H9 (cell line): ENCODE data around the gene DHODH. TPM values are rescaled to one million over a fixed set of nuclear protein-coding genes. Genes with fewer than 3 reads are reported as not detected.

Source experiments
- DNase-seq: peaks from one replicate; pipeline ENCODE4 v3.0.0-alpha.2; 2017
- H2AFZ ChIP-seq: one replicate; pipeline ENCODE4 v1.6.1; 2013; ENCODE audit warnings: mild to moderate bottlenecking, low read length, control low read depth, moderate library complexity
- H2AK5ac ChIP-seq: 2 replicates; pipeline ENCODE4 v1.6.1; 2013; ENCODE audit warnings: low read length, control low read depth, mixed read lengths; ENCODE audit not compliant: insufficient read length
- H2BK120ac ChIP-seq: one replicate; pipeline ENCODE4 v1.6.1; 2013; ENCODE audit warnings: low read depth, mild to moderate bottlenecking, low read length, control low read depth, inconsistent platforms; ENCODE audit not compliant: poor library complexity, severe bottlenecking
- H2BK12ac ChIP-seq: 2 replicates; pipeline ENCODE4 v1.6.1; 2013; ENCODE audit warnings: low read length, control low read depth, mixed read lengths, low read depth; ENCODE audit not compliant: insufficient read length
- H2BK15ac ChIP-seq: 2 replicates; pipeline ENCODE4 v1.6.1; 2013; ENCODE audit warnings: low read depth, low read length, control low read depth
- H2BK20ac ChIP-seq: one replicate; pipeline ENCODE4 v1.6.1; 2013; ENCODE audit warnings: low read depth, mild to moderate bottlenecking, low read length, control low read depth, inconsistent platforms; ENCODE audit not compliant: poor library complexity, severe bottlenecking
- H2BK5ac ChIP-seq: 2 replicates; pipeline ENCODE4 v1.6.1; 2013; ENCODE audit warnings: low read length, control low read depth, mixed read lengths; ENCODE audit not compliant: insufficient read length
- H3K14ac ChIP-seq: 2 replicates; pipeline ENCODE4 v1.6.1; 2013; ENCODE audit warnings: low read length, control low read depth; ENCODE audit not compliant: insufficient read depth
- H3K18ac ChIP-seq: 2 replicates; pipeline ENCODE4 v1.6.1; 2013; ENCODE audit warnings: low read depth, mild to moderate bottlenecking, mixed read lengths, low read length, control low read depth; ENCODE audit not compliant: insufficient read length
- H3K23ac ChIP-seq: 2 replicates; pipeline ENCODE4 v1.6.1; 2013; ENCODE audit warnings: low read length, control low read depth, mixed read lengths, low read depth; ENCODE audit not compliant: insufficient read length
- H3K23me2 ChIP-seq: 2 replicates; pipeline ENCODE4 v1.6.1; 2013; ENCODE audit warnings: low read depth, mild to moderate bottlenecking, mixed read lengths, low read length, control low read depth; ENCODE audit not compliant: insufficient read length, poor library complexity, severe bottlenecking
- H3K27ac ChIP-seq: 2 replicates; pipeline ENCODE4 v1.5.1; 2013; ENCODE audit warnings: low read length, control low read depth, mixed read lengths, low read depth; ENCODE audit not compliant: insufficient read length
- H3K27me3 ChIP-seq: 2 replicates; pipeline ENCODE4 v1.6.1; 2013; ENCODE audit warnings: low read length, control low read depth, inconsistent platforms; ENCODE audit not compliant: insufficient read depth
- H3K4ac ChIP-seq: 2 replicates; pipeline ENCODE4 v1.6.1; 2013; ENCODE audit warnings: low read depth, mild to moderate bottlenecking, control low read depth, inconsistent platforms, low read length, moderate library complexity
- H3K4me1 ChIP-seq: 2 replicates; pipeline ENCODE4 v1.6.1; 2013; ENCODE audit warnings: low read length, control low read depth, inconsistent platforms; ENCODE audit not compliant: insufficient read depth
- H3K4me2 ChIP-seq: 2 replicates; pipeline ENCODE4 v1.6.1; 2013; ENCODE audit warnings: low read length, control low read depth, mixed read lengths; ENCODE audit not compliant: insufficient read length, insufficient read depth
- H3K56ac ChIP-seq: 2 replicates; pipeline ENCODE4 v1.6.1; 2013; ENCODE audit warnings: low read depth, mild to moderate bottlenecking, mixed read lengths, low read length, control low read depth; ENCODE audit not compliant: insufficient read length
- H3K79me1 ChIP-seq: 2 replicates; pipeline ENCODE4 v1.6.1; 2013; ENCODE audit warnings: low read depth, mild to moderate bottlenecking, moderate library complexity, low read length, control low read depth, inconsistent platforms; ENCODE audit not compliant: insufficient read depth, poor library complexity, severe bottlenecking
- H3K79me2 ChIP-seq: 2 replicates; pipeline ENCODE4 v1.6.1; 2013; ENCODE audit warnings: low read length, control low read depth, inconsistent platforms; ENCODE audit not compliant: insufficient read depth
- H3K9ac ChIP-seq: 2 replicates; pipeline ENCODE4 v1.6.1; 2013; ENCODE audit warnings: low read length, control low read depth, mixed read lengths; ENCODE audit not compliant: insufficient read length; ENCODE audit errors: extremely low read depth
- H3K9me3 ChIP-seq: one replicate; pipeline ENCODE4 v1.6.1; 2013; ENCODE audit warnings: low read depth, low read length, inconsistent platforms; ENCODE audit not compliant: control insufficient read depth
- H3T11ph ChIP-seq: one replicate; pipeline ENCODE4 v1.6.1; 2013; ENCODE audit warnings: mild to moderate bottlenecking, low read length, control low read depth, inconsistent platforms
- H4K20me1 ChIP-seq: one replicate; pipeline ENCODE4 v1.6.1; 2013; ENCODE audit not compliant: control insufficient read depth, insufficient read length, insufficient read depth
- H4K5ac ChIP-seq: 2 replicates; pipeline ENCODE4 v1.6.1; 2013; ENCODE audit warnings: low read depth, mild to moderate bottlenecking, mixed read lengths, low read length, control low read depth; ENCODE audit not compliant: insufficient read length
- H4K8ac ChIP-seq: replicated peaks from 2 replicates; pipeline ENCODE4 v1.6.1; 2013; ENCODE audit warnings: low read length, control low read depth, mixed read lengths, low read depth; ENCODE audit not compliant: insufficient read length
- H4K91ac ChIP-seq: 2 replicates; pipeline ENCODE4 v1.6.1; 2013; ENCODE audit warnings: low read depth, mild to moderate bottlenecking, moderate library complexity, mixed read lengths, low read length, control low read depth; ENCODE audit not compliant: insufficient read length
- H3K27ac Mint-ChIP-seq, 3 experiments: 2 replicates in 2 of 3; 3 replicates in 1 of 3; pipeline ENCODE4 v1.8.0; 2020 to 2021; ENCODE audit warnings: mixed read lengths in 3 of 3, mild to moderate bottlenecking in 1 of 3, moderate library complexity in 1 of 3
- H3K27me3 Mint-ChIP-seq: 2 replicates; pipeline ENCODE4 v1.8.0; 2021; ENCODE audit warnings: low read depth, mild to moderate bottlenecking, moderate library complexity, mixed read lengths
- H3K36me3 Mint-ChIP-seq, 3 experiments: 2 replicates in 2 of 3; 3 replicates in 1 of 3; pipeline ENCODE4 v1.8.0; 2020 to 2021; ENCODE audit warnings: low read depth in 3 of 3, mixed read lengths in 3 of 3; ENCODE audit not compliant: insufficient read depth in 1 of 3
- H3K4me1 Mint-ChIP-seq, 2 experiments: 2 replicates each; pipeline ENCODE4 v1.8.0; 2020; ENCODE audit warnings: mixed read lengths in 2 of 2
- H3K4me3 Mint-ChIP-seq, 2 experiments: 2 replicates in 1 of 2; 3 replicates in 1 of 2; pipeline ENCODE4 v1.8.0; 2020 to 2021; ENCODE audit warnings: mild to moderate bottlenecking in 2 of 2, mixed read lengths in 2 of 2, moderate library complexity in 1 of 2
- H3K9me3 Mint-ChIP-seq, 2 experiments: 2 replicates in 1 of 2; 3 replicates in 1 of 2; pipeline ENCODE4 v1.8.0; 2020; ENCODE audit warnings: mild to moderate bottlenecking in 2 of 2, mixed read lengths in 2 of 2, moderate library complexity in 1 of 2
- WGBS: extraction: QIAGEN DNeasy Blood & Tissue Kit; methylation state at CpG from one replicate; pipeline ENCODE4 v1.1.7; 2013; ENCODE audit warnings: missing lambda C conversion rate, low lambda C conversion rate, mixed read lengths; ENCODE audit not compliant: insufficient read length; ENCODE audit errors: extremely low coverage; 5-methylcytosine and 5-hydroxymethylcytosine counted together
- total RNA-seq: library from RNA; stranded (reverse); gene quantifications from 2 replicates; pipeline ENCODE4 v1.2.1, GENCODE V29; 2021
- TF ChIP-seq, protein P1 (sequence below): fragments of 200-600 bp; sonication (generic); conservative IDR thresholded peaks from 3 replicates; pipeline ENCODE4 v1.8.0; 2021; ENCODE audit warnings: antibody characterized with exemption, mild to moderate bottlenecking

The DHODH gene
- total RNA-seq, 1 experiment from 2014 or later = 16.4 TPM

- Mint-ChIP-seq H3K4me1 (no peaks in the 10 kb centered on the region), H3K27ac (no peak overlapping the region), H3K27me3 (no peaks in the 10 kb centered on the region; the same call in 1 of the 2 replicates), H3K4me3 (no peak overlapping the region), H3K36me3 (no peaks in the 10 kb centered on the region), H3K9me3 (no peaks in the 10 kb centered on the region)
- WGBS = no CpG with 5 or more reads among the region's 9 CpGs
- DNase-seq = no peak
- no peaks in the 10 kb centered on the region for H3K79me1 ChIP-seq
- no peak overlapping the region for H2BK120ac ChIP-seq
- H4K5ac ChIP-seq = no peak overlapping the region
- no peak overlapping the region for H3K4me2 ChIP-seq
- H3K9ac ChIP-seq = no peak overlapping the region
- no peaks in the 10 kb centered on the region for H4K20me1 ChIP-seq
- H3K27me3 ChIP-seq = no peaks in the 10 kb centered on the region
- H3T11ph ChIP-seq = no peak overlapping the region
- H3K4me1 ChIP-seq = no peaks in the 10 kb centered on the region
- no peak overlapping the region for H3K56ac ChIP-seq
- TF ChIP-seq, protein P1, sequence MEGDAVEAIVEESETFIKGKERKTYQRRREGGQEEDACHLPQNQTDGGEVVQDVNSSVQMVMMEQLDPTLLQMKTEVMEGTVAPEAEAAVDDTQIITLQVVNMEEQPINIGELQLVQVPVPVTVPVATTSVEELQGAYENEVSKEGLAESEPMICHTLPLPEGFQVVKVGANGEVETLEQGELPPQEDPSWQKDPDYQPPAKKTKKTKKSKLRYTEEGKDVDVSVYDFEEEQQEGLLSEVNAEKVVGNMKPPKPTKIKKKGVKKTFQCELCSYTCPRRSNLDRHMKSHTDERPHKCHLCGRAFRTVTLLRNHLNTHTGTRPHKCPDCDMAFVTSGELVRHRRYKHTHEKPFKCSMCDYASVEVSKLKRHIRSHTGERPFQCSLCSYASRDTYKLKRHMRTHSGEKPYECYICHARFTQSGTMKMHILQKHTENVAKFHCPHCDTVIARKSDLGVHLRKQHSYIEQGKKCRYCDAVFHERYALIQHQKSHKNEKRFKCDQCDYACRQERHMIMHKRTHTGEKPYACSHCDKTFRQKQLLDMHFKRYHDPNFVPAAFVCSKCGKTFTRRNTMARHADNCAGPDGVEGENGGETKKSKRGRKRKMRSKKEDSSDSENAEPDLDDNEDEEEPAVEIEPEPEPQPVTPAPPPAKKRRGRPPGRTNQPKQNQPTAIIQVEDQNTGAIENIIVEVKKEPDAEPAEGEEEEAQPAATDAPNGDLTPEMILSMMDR = no peak
- H2BK12ac ChIP-seq = no peak overlapping the region
- H2BK20ac ChIP-seq = no peak overlapping the region
- no peaks in the 10 kb centered on the region for H3K9me3 ChIP-seq
- no peak overlapping the region for H4K91ac ChIP-seq
- H2AFZ ChIP-seq = no peak overlapping the region
- no peak overlapping the region for H3K14ac ChIP-seq
- H3K18ac ChIP-seq = no peak overlapping the region
- no peaks in the 10 kb centered on the region for H3K23me2 ChIP-seq
- no peaks in the 10 kb centered on the region for H3K79me2 ChIP-seq
- H4K8ac ChIP-seq = no peak overlapping the region
- H2AK5ac ChIP-seq = no peak overlapping the region
- H3K23ac ChIP-seq = no peak overlapping the region
- no peak overlapping the region for H2BK15ac ChIP-seq
- H3K27ac ChIP-seq = no peak overlapping the region
- H3K4ac ChIP-seq = no peak overlapping the region
- H2BK5ac ChIP-seq = no peak overlapping the region
These were observed 45.2 kb upstream of the DHODH start for GRCh38 chr16:71963125-71963875.
